HepG2 (cell line): Measurements from ENCODE around the gene SLC25A25. TPM values are rescaled to one million over a fixed set of nuclear protein-coding genes. Genes with fewer than 3 reads are reported as not detected.

Source experiments
- ATAC-seq: fragments of 200-7000 bp; cut with Tn5 transposase; 3 replicates; pipeline ENCODE4 v1.9.1; 2020; ENCODE audit warnings: mild to moderate bottlenecking, moderate library complexity
- BruUV-seq: library from RNA; stranded (reverse); fragments of 400-500 nt; replicated peaks from 2 replicates; lab custom pipeline; 2021; lab: Mats Ljungman, UMichigan
- CTCF ChIA-PET: fragments of 300-600 bp; formaldehyde crosslinking; extraction: SDS; loops from one replicate; lab custom pipeline; 2021; ENCODE audit warnings: low total read pairs, inconsistent platforms, low intra/inter-chr PET ratio; lab: Yijun Ruan, JAX
- POLR2A ChIA-PET: fragments of 350-600 bp; sonication (Branson Sonifier 250); formaldehyde crosslinking; loops from one replicate; lab custom pipeline; 2020; ENCODE audit warnings: antibody characterized with exemption, inconsistent platforms; lab: Yijun Ruan, JAX
- DNase-seq: peaks from one replicate; pipeline ENCODE4 v3.0.0-alpha.2; 2015; ENCODE audit warnings: low spot score
- FAIRE-seq: peaks from 3 replicates; lab custom pipeline; 2011; peaks lifted over from hg19 to GRCh38; lab: Jason Lieb, UNC
- H2AFZ ChIP-seq: one replicate; pipeline ENCODE4 v1.6.1; 2011; ENCODE audit warnings: low read length, inconsistent platforms
- H3K27ac ChIP-seq: fragments of 300-600 bp; 3 replicates; pipeline ENCODE4 v1.8.0; 2011; ENCODE audit warnings: mixed run types, mild to moderate bottlenecking, mixed read lengths, low read length, inconsistent platforms; ENCODE audit not compliant: insufficient read depth; ENCODE audit errors: extremely low read length
- H3K27me3 ChIP-seq, 2 experiments: fragments of 200-600 bp in 1 of 2; 2 replicates in 1 of 2; 3 replicates in 1 of 2; pipeline versions ENCODE4 v1.6.0 to v1.8.0; 2011; ENCODE audit warnings: low read length in 2 of 2, mild to moderate bottlenecking in 2 of 2, moderate library complexity in 2 of 2, inconsistent platforms in 1 of 2; ENCODE audit not compliant: insufficient read depth in 2 of 2, control insufficient read depth in 1 of 2
- H3K36me3 ChIP-seq, 2 experiments: fragments of 200-600 bp in 1 of 2; replicated peaks in 1 of 2; 2 replicates in 1 of 2; 3 replicates in 1 of 2; pipeline versions ENCODE4 v1.5.1 to v1.8.0; 2011; ENCODE audit warnings: low read length in 2 of 2, inconsistent platforms in 1 of 2; ENCODE audit not compliant: insufficient read depth in 2 of 2, control insufficient read depth in 1 of 2
- H3K4me1 ChIP-seq: 2 replicates; pipeline ENCODE4 v1.5.1; 2012; ENCODE audit warnings: low read length, inconsistent platforms; ENCODE audit not compliant: insufficient read depth
- H3K4me2 ChIP-seq: 2 replicates; pipeline ENCODE4 v1.6.0; 2011; ENCODE audit warnings: low read depth, low read length, inconsistent platforms
- H3K4me3 ChIP-seq, 3 experiments: fragments of 200-600 bp in 1 of 3; sonication (generic), shearing (Covaris generic) in 1 of 3; replicated peaks in 1 of 3; 2 replicates each; pipeline ENCODE4 v1.5.1; 2011 to 2016; ENCODE audit warnings: low read length in 3 of 3, inconsistent platforms in 2 of 3, low read depth in 2 of 3, mild to moderate bottlenecking in 2 of 3, control low read depth in 1 of 3, mixed read lengths in 1 of 3; ENCODE audit not compliant: insufficient read depth in 1 of 3
- H3K79me2 ChIP-seq: one replicate; pipeline ENCODE4 v1.6.1; 2011; ENCODE audit warnings: low read length, inconsistent platforms; ENCODE audit not compliant: insufficient read depth
- H3K9ac ChIP-seq: 2 replicates; pipeline ENCODE4 v1.6.0; 2011; ENCODE audit warnings: mild to moderate bottlenecking, low read depth, low read length, inconsistent platforms; ENCODE audit not compliant: insufficient read depth
- H3K9me3 ChIP-seq: 2 replicates; pipeline ENCODE4 v1.5.1; 2012; ENCODE audit warnings: mild to moderate bottlenecking, low read length
- H4K20me1 ChIP-seq: 2 replicates; pipeline ENCODE4 v1.6.0; 2011; ENCODE audit warnings: inconsistent platforms, mild to moderate bottlenecking, low read length, moderate library complexity; ENCODE audit not compliant: insufficient read depth
- HNRNPH1 ChIP-seq: fragments of 200-400 bp; formaldehyde crosslinking; optimal IDR thresholded peaks from 2 replicates; pipeline ENCODE3; 2017; ENCODE audit warnings: mild to moderate bottlenecking, low read depth, low read length
- NFAT5 ChIP-seq: sonication (generic); formaldehyde crosslinking; IDR thresholded peaks from 2 replicates; pipeline ENCODE4 v1.4.0; 2020; ENCODE audit warnings: missing genetic modification reagents
- PLRG1 ChIP-seq: fragments of 450-650 bp; conservative IDR thresholded peaks from 2 replicates; pipeline ENCODE4 v1.6.1; 2016
- POLR2G ChIP-seq: fragments of 200-400 bp; formaldehyde crosslinking; IDR thresholded peaks from 2 replicates; pipeline ENCODE4 v1.6.1; 2018; ENCODE audit warnings: mild to moderate bottlenecking, low read depth, low read length, moderate library complexity
- RBFOX2 ChIP-seq: fragments of 200-400 bp; formaldehyde crosslinking; IDR thresholded peaks from 2 replicates; pipeline ENCODE4 v1.6.1; 2017; ENCODE audit warnings: low read depth, mild to moderate bottlenecking, low read length
- SCMH1 ChIP-seq: sonication (generic); formaldehyde crosslinking; IDR thresholded peaks from 2 replicates; pipeline ENCODE4 v1.9.0; 2021; ENCODE audit warnings: missing genetic modification reagents, mild to moderate bottlenecking, borderline replicate concordance
- SMARCC2 ChIP-seq: fragments of 450-650 bp; IDR thresholded peaks from 2 replicates; pipeline ENCODE4 v1.6.1; 2017; ENCODE audit warnings: antibody characterized with exemption, mild to moderate bottlenecking
- SOX5 ChIP-seq: IDR thresholded peaks from 2 replicates; pipeline ENCODE4 v1.6.1; 2016; ENCODE audit warnings: borderline replicate concordance
- TFDP1 ChIP-seq: IDR thresholded peaks from 2 replicates; pipeline ENCODE4 v1.6.1; 2016; ENCODE audit warnings: missing compliant biosample characterization, missing genetic modification reagents, borderline replicate concordance
- ZNF136 ChIP-seq: sonication (generic); formaldehyde crosslinking; IDR thresholded peaks from 2 replicates; pipeline ENCODE4 v1.8.1; 2022; ENCODE audit warnings: low read depth, mild to moderate bottlenecking, moderate library complexity, missing genetic modification reagents
- ZNF18 ChIP-seq: sonication (generic); formaldehyde crosslinking; IDR thresholded peaks from 2 replicates; pipeline ENCODE4 v1.8.0; 2022; ENCODE audit warnings: mild to moderate bottlenecking, missing genetic modification reagents; ENCODE audit not compliant: insufficient replicate concordance
- ZNF431 ChIP-seq: sonication (generic); formaldehyde crosslinking; IDR thresholded peaks from 2 replicates; pipeline ENCODE4 v1.9.0; 2022; ENCODE audit warnings: missing genetic modification reagents, low read depth, mild to moderate bottlenecking, borderline replicate concordance
- ZNF563 ChIP-seq: sonication (generic); formaldehyde crosslinking; IDR thresholded peaks from 2 replicates; pipeline ENCODE4 v1.8.0; 2022; ENCODE audit warnings: mild to moderate bottlenecking, moderate library complexity, missing genetic modification reagents
- ZNF709 ChIP-seq: sonication (generic); formaldehyde crosslinking; IDR thresholded peaks from 2 replicates; pipeline ENCODE4 v1.5.0; 2020; ENCODE audit warnings: mild to moderate bottlenecking, missing genetic modification reagents
- ZNF746 ChIP-seq: sonication (generic); formaldehyde crosslinking; IDR thresholded peaks from 2 replicates; pipeline ENCODE4 v1.8.0; 2022; ENCODE audit warnings: mild to moderate bottlenecking, missing genetic modification reagents
- WGBS: methylation state at CpG from one replicate; pipeline ENCODE4 v1.1.6; 2017; ENCODE audit warnings: low lambda C conversion rate; 5-methylcytosine and 5-hydroxymethylcytosine counted together
- in situ Hi-C: cut with HindIII; loops from 2 replicates; pipeline ENCODE4 v1.10.0; 2017; ENCODE audit warnings: low pct_unique_long_range_greater_than_20kb; ENCODE audit not compliant: extremely low pct_ligation_motif_present
- intact Hi-C: fragments of 100-400 bp; cut with micrococcal nuclease; formaldehyde crosslinking; loops from one replicate; pipeline ENCODE4 v1.10.0; 2022; ENCODE audit not compliant: unreplicated experiment
- polyA plus RNA-seq, 8 experiments: library from polyadenylated mRNA; depleted of rRNA in 3 of 8; stranded (reverse) in 7 of 8; unstranded in 1 of 8; fragments of >200 nt; fragmentation: Illumina TruSeq in 4 of 8; extraction: Trizol in 4 of 8; gene quantifications; 2 replicates each; pipeline versions ENCODE4 v1.2.1 to v1.2.3, GENCODE V29; 2011 to 2016; ENCODE audit warnings: low read depth in 4 of 8, missing spikeins in 1 of 8, mixed read lengths in 1 of 8; ENCODE audit not compliant: insufficient read depth in 1 of 8
- total RNA-seq, 5 experiments: library from RNA; depleted of rRNA; stranded (reverse); fragments of >200 nt; fragmentation: Illumina TruSeq; extraction: Trizol; gene quantifications; 2 replicates each; pipeline ENCODE4 v1.2.3, GENCODE V29; 2016; ENCODE audit warnings: low read depth in 1 of 5
- TF ChIP-seq, protein P1 (sequence below): IDR thresholded peaks from 2 replicates; pipeline ENCODE4 v1.6.1; 2016; ENCODE audit warnings: missing genetic modification reagents, missing compliant biosample characterization

The SLC25A25 gene
- total and polyA plus RNA-seq, 2 of the 13 experiments (the other 11 are each of a cell fraction or from before 2014, with no cell fraction given), result 10.5 to 24.8 TPM

DNA sequence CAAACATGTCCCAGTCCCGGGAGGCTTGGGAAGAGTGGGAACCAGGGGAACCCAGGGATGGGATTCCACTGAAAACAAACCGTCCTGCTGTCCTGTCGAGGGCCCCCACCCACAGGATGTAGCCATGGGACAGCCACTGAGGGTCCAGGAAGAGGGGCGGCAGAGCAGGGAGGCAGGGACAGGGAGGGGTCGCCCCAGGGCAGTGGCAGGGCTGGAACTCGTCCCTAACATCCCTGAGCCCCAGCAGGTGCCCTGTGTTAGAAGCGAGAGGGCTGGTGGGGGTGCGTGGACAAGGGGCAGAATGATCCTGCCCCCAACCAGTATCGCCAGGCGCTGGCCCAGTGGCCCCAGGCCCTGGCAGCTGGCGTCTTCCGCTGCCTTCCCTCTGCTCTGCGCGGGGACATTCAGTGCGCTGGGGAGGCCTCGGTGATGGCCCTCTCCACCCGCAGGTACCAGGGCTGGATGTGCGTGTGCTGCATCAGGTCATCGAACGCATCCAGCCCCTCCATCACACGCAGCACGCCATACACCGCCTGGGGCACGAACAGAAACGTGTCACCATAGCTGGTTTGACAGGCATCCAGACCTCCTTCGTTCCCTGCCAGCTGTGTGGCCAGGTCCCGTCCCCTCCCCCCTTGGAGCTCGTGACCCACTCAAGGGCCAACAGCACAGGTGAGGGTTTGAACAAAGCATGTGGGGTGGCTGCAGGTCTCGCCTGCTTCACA, 52.9 kb downstream of the SLC25A25 start:
- intact Hi-C loops, result no loop called here
- BruUV-seq, result no TSS peak
- no peak overlapping the region for H3K9ac ChIP-seq
- peaks cover 5 to 38% of the 10 kb centered on the region in 2 experiments; a peak in 3 of 5 replicates for H3K36me3 ChIP-seq
- FAIRE-seq (no peak), DNase-seq (no peak), ATAC-seq (no peak)
- 96% methylated on average over 4 of the region's 29 CpGs for WGBS
- peaks cover 11% of the 10 kb centered on the region for H3K79me2 ChIP-seq
- H4K20me1 ChIP-seq, result peaks cover 4% of the 10 kb centered on the region; the same call in 1 of the 2 replicates
- H3K4me3 ChIP-seq, result no peak overlapping the region
- no peaks in the 10 kb centered on the region for H3K27me3 ChIP-seq
- CTCF ChIA-PET, result no interaction called here
- no peak overlapping the region for H3K27ac ChIP-seq
- H3K9me3 ChIP-seq, result no peaks in the 10 kb centered on the region
- in situ Hi-C loops, result no loop called here
- no peak overlapping the region for H2AFZ ChIP-seq
- POLR2A ChIA-PET, result interaction anchor here (0.8 to 1.2 kb wide), 2 partner anchors 23 to 39 kb away, joined by 3 read pairs; no protein-coding TSS in a partner anchor
- H3K4me1 ChIP-seq, result peaks cover 38% of the 10 kb centered on the region
- H3K4me2 ChIP-seq, result no peak overlapping the region
- peak; percentile 71 for TF ChIP-seq RBFOX2
- TF ChIP-seq TFDP1 (CRISPR knock-in tag), result no peak
- no peak for TF ChIP-seq NFAT5 (CRISPR knock-in tag)
- TF ChIP-seq ZNF563, result no peak
- no peak for TF ChIP-seq HNRNPH1
- no peak for TF ChIP-seq SCMH1 (CRISPR knock-in tag)
- no peak for TF ChIP-seq ZNF709 (CRISPR knock-in tag)
- TF ChIP-seq ZNF431, result no peak
- TF ChIP-seq POLR2G, result peak; percentile 9; the same call in 1 of the 2 replicates
- TF ChIP-seq SOX5 (CRISPR knock-in tag), result no peak
- no peak for TF ChIP-seq SMARCC2
- TF ChIP-seq ZNF746 (CRISPR knock-in tag), result no peak
- TF ChIP-seq ZNF18 (CRISPR knock-in tag), result no peak
- TF ChIP-seq, protein P1, sequence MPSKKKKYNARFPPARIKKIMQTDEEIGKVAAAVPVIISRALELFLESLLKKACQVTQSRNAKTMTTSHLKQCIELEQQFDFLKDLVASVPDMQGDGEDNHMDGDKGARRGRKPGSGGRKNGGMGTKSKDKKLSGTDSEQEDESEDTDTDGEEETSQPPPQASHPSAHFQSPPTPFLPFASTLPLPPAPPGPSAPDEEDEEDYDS (CRISPR knock-in tag), result no peak
- no peak for TF ChIP-seq ZNF136 (CRISPR knock-in tag)
- TF ChIP-seq PLRG1, result no peak
